Measurements from ENCODE around the gene COL13A1.

DNA sequence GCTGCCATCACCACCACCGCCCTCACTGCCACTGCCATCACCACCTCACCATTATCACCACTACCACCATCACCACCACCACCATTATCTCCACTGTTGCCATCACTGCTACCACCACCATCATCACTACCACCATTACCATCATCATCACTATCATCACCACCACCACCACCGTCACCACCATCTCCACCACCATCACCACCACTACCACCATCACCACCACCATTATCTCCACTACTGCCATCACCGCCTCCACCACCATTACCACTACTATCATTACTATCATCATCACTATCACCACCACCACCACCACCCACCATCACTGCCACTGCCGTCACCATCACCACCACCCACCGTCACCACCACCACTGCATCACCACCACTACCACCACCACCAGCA, 9.9 kb upstream of the COL13A1 start:
- TF ChIP-seq, protein P1, sequence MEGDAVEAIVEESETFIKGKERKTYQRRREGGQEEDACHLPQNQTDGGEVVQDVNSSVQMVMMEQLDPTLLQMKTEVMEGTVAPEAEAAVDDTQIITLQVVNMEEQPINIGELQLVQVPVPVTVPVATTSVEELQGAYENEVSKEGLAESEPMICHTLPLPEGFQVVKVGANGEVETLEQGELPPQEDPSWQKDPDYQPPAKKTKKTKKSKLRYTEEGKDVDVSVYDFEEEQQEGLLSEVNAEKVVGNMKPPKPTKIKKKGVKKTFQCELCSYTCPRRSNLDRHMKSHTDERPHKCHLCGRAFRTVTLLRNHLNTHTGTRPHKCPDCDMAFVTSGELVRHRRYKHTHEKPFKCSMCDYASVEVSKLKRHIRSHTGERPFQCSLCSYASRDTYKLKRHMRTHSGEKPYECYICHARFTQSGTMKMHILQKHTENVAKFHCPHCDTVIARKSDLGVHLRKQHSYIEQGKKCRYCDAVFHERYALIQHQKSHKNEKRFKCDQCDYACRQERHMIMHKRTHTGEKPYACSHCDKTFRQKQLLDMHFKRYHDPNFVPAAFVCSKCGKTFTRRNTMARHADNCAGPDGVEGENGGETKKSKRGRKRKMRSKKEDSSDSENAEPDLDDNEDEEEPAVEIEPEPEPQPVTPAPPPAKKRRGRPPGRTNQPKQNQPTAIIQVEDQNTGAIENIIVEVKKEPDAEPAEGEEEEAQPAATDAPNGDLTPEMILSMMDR (IDR thresholded peaks at IDR 0.05): no peak
- TF ChIP-seq POLR2AphosphoS5 (IDR thresholded peaks at IDR 0.05) (no peak), POLR2A (IDR thresholded peaks at IDR 0.05) (no peak), EP300 (IDR thresholded peaks at IDR 0.05) (no peak)

Measured in upper lobe of left lung (tissue), 4 donors.